Left forelimb (tissue), 1 donor: ENCODE data around the gene USP20.
A peak's percentile ranks its signal among the peaks of the same experiment; 100 is the strongest.

ENCODE experiments used
- DNase-seq: peaks from one replicate; pipeline ENCODE4 v3.0.0-alpha.2; 2018; ENCODE audit warnings: low spot score

USP20 gene

GRCh38 chr9:129875687-129876395 is 40.6 kb downstream of the USP20 start:
- DNase-seq, result no peak

- no peak for DNase-seq
Observed at GRCh38 chr9:129876815-129877214, 41.6 kb downstream of the USP20 start.

- DNase-seq, result no peak
Observed at GRCh38 chr9:129878291-129878690, 43.0 kb downstream of the USP20 start.

GRCh38 chr9:129879103-129879699 is 43.9 kb downstream of the USP20 start:
- no peak for DNase-seq

- DNase-seq, result no peak
Observed at GRCh38 chr9:129879991-129880653, 44.9 kb downstream of the USP20 start.

GRCh38 chr9:129880654-129881546 is 45.6 kb downstream of the USP20 start:
- DNase-seq, result peak; percentile 80

- no peak for DNase-seq
Observed at GRCh38 chr9:129881547-129882324, 46.5 kb downstream of the USP20 start.

GRCh38 chr9:129884220-129885017 is 49.2 kb downstream of the USP20 start:
- DNase-seq, result no peak

GRCh38 chr9:129885018-129885669 is 49.9 kb downstream of the USP20 start:
- DNase-seq, result no peak

GRCh38 chr9:129885670-129886106 is 50.4 kb downstream of the USP20 start:
- peak; percentile 87 for DNase-seq

GRCh38 chr9:129886226-129887174 is 51.2 kb downstream of the USP20 start:
- DNase-seq, result no peak

GRCh38 chr9:129887334-129888292 is 52.4 kb downstream of the USP20 start:
- DNase-seq, result no peak

GRCh38 chr9:129888293-129889121 is 53.2 kb downstream of the USP20 start:
- DNase-seq, result no peak

- DNase-seq, result no peak
Observed at GRCh38 chr9:129889122-129889940, 54.1 kb downstream of the USP20 start.

- DNase-seq, result no peak
Observed at GRCh38 chr9:129889941-129890717, 54.9 kb downstream of the USP20 start.
